Hindlimb muscle (tissue), 1 donor: Measurements from ENCODE around the gene SPRR5. TPM values are rescaled to one million over a fixed set of nuclear protein-coding genes. Genes with fewer than 3 reads are reported as not detected.

Experiments used
- DNase-seq: peaks from one replicate; pipeline ENCODE4 v3.0.0-alpha.2; 2013
- polyA plus RNA-seq: library from polyadenylated mRNA; unstranded; fragments of 120-200 nt; gene quantifications from one replicate; pipeline ENCODE4 v1.2.1, GENCODE V29; 2013; ENCODE audit not compliant: insufficient read length

SPRR5 gene
- polyA plus RNA-seq, 1 donor: not detected

- no peak for DNase-seq
These were observed 4.7 kb downstream of the SPRR5 start for GRCh38 chr1:152951711-152952110.

- DNase-seq: no peak
These were observed 6.8 kb downstream of the SPRR5 start for GRCh38 chr1:152953761-152954160.

- DNase-seq: no peak
These were observed 7.4 kb downstream of the SPRR5 start for GRCh38 chr1:152954436-152954835.

- DNase-seq: no peak
These were observed 10.6 kb downstream of the SPRR5 start for GRCh38 chr1:152957561-152957960.

GRCh38 chr1:152959273-152959672, 12.3 kb downstream of the SPRR5 start:
- DNase-seq: no peak

- DNase-seq: no peak
These were observed 12.9 kb downstream of the SPRR5 start for GRCh38 chr1:152959801-152960451.

GRCh38 chr1:152960452-152961044, 13.5 kb downstream of the SPRR5 start:
- no peak for DNase-seq

GRCh38 chr1:152961226-152961891, 14.4 kb downstream of the SPRR5 start:
- no peak for DNase-seq

- DNase-seq: no peak
These were observed 15.9 kb downstream of the SPRR5 start for GRCh38 chr1:152962876-152963415.

- DNase-seq: no peak
These were observed 17.5 kb downstream of the SPRR5 start for GRCh38 chr1:152964536-152964935.

GRCh38 chr1:152965853-152966252, 18.8 kb downstream of the SPRR5 start:
- no peak for DNase-seq

GRCh38 chr1:152967201-152967600, 20.2 kb downstream of the SPRR5 start:
- no peak for DNase-seq

- no peak for DNase-seq
These were observed 21.2 kb downstream of the SPRR5 start for GRCh38 chr1:152968248-152968647.

- no peak for DNase-seq
These were observed 22.0 kb downstream of the SPRR5 start for GRCh38 chr1:152969036-152969435.

GRCh38 chr1:152970495-152970894, 23.5 kb downstream of the SPRR5 start, which contains the start of gene SPRR4:
SPRR4 (plus strand) TSS chr1:152970648; CDS start chr1:152971891, 1,243 bp downstream.
- DNase-seq: no peak

GRCh38 chr1:152972196-152972886, 25.3 kb downstream of the SPRR5 start:
- no peak for DNase-seq

- DNase-seq: no peak
These were observed 29.7 kb downstream of the SPRR5 start for GRCh38 chr1:152976688-152977087.

- no peak for DNase-seq
These were observed 30.6 kb downstream of the SPRR5 start for GRCh38 chr1:152977614-152978013.

GRCh38 chr1:152980676-152981075, 33.7 kb downstream of the SPRR5 start:
- DNase-seq: no peak

GRCh38 chr1:152981146-152981871, 34.3 kb downstream of the SPRR5 start:
- no peak for DNase-seq

- no peak for DNase-seq
These were observed 35.1 kb downstream of the SPRR5 start for GRCh38 chr1:152982076-152982475.

GRCh38 chr1:152983234-152983633, 36.2 kb downstream of the SPRR5 start:
- DNase-seq: no peak
